Epithelial cell of esophagus (primary cell): ENCODE measurements around the gene PHF21B.

Experiments used
- DNase-seq: peaks from one replicate; pipeline ENCODE4 v3.0.0; 2010; ENCODE audit warnings: low read depth
- H3K4me3 ChIP-seq: 2 replicates; pipeline ENCODE4 v1.5.1; 2011; ENCODE audit warnings: mild to moderate bottlenecking, low read length, control low read depth
- TF ChIP-seq, protein P1 (sequence below): IDR thresholded peaks from 2 replicates; pipeline ENCODE4 v1.5.1; 2011; ENCODE audit warnings: low read depth, mild to moderate bottlenecking, low read length, control low read depth, inconsistent platforms; ENCODE audit not compliant: insufficient read depth; ENCODE audit errors: missing control alignments

PHF21B gene

DNA sequence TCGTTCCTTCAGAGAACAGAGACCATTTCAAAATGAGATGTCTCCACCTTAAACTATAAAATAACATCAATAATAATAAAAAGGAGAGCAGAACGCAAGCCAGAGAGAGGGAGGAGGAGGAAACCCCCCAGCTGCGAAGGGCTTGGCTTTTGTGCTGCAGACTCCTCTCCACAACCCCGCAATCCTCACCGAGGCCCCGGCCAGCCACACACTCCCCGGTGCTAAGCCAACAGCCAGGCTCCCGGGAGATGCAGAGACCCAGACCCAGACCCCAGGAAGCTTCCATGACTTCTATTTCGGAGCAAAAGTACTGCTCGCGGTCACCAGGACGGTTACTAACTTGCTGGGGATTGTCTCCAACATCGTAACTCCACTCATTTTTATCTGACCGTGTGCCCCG, 10.6 kb downstream of the PHF21B start:
- TF ChIP-seq, protein P1, sequence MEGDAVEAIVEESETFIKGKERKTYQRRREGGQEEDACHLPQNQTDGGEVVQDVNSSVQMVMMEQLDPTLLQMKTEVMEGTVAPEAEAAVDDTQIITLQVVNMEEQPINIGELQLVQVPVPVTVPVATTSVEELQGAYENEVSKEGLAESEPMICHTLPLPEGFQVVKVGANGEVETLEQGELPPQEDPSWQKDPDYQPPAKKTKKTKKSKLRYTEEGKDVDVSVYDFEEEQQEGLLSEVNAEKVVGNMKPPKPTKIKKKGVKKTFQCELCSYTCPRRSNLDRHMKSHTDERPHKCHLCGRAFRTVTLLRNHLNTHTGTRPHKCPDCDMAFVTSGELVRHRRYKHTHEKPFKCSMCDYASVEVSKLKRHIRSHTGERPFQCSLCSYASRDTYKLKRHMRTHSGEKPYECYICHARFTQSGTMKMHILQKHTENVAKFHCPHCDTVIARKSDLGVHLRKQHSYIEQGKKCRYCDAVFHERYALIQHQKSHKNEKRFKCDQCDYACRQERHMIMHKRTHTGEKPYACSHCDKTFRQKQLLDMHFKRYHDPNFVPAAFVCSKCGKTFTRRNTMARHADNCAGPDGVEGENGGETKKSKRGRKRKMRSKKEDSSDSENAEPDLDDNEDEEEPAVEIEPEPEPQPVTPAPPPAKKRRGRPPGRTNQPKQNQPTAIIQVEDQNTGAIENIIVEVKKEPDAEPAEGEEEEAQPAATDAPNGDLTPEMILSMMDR = no peak
- DNase-seq = no peak
- no peak overlapping the region for H3K4me3 ChIP-seq

DNA sequence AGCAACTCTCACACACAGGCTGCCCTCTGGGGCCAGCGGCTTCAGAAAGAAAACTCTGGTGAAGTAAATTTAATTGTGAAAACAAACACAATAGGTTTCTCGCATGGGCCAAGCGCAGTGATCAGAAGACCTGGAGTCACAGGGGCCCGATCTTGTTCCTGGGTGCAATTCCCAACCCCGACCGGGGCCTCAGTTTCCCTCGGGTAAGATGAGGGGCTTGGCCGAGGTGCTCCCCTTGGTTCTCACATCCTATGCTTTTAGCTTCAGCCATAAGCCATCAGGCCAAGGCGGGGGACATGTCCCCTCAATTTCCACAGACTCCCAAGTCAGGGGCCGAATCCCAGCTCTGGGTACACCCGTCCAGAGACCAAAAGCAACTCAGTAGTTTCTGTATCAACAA, 11.5 kb downstream of the PHF21B start:
- TF ChIP-seq, protein P1 = no peak
- no peak for DNase-seq

DNA sequence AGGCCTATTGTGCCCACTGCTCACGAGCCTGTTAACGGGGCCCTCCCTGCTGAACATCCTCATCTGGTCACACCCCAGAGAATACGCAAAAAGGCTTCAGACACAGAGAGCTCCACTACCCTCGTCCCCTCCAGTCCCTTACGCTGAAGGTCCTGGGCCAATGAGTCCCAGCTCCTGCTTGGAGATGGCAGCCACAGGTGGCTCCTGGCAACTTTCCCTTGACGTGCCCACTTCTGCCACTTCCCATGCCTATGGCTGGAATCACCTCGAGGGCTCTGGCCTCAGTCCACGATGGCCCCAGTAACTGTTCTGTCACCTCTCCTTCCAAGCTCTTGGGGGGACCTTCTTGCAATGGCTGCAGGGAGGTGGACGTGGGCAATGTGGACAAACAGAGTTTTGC, 12.7 kb downstream of the PHF21B start:
- TF ChIP-seq, protein P1 = no peak
- DNase-seq = no peak
- H3K4me3 ChIP-seq = no peak overlapping the region

More for the DNA sequence above, 11.5 kb downstream of the PHF21B start:
- no peak overlapping the region for H3K4me3 ChIP-seq

DNA sequence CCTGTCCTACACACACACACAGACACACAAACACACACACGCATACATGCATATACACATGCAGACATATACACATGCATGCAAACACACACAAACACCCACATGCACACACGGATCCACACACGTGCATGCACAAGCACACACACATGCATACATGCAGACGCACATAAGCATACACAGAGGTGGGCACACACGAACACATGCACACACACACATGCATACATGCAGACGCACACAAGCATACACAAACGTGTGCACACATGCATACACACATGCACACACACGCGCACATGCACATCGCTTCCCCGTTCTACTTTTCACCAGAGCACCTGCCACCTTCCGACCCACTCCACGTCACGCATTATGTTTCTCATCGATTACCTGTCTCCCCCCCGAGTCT, 13.2 kb downstream of the PHF21B start:
- TF ChIP-seq, protein P1 = no peak
- DNase-seq = no peak
- no peak overlapping the region for H3K4me3 ChIP-seq

DNA sequence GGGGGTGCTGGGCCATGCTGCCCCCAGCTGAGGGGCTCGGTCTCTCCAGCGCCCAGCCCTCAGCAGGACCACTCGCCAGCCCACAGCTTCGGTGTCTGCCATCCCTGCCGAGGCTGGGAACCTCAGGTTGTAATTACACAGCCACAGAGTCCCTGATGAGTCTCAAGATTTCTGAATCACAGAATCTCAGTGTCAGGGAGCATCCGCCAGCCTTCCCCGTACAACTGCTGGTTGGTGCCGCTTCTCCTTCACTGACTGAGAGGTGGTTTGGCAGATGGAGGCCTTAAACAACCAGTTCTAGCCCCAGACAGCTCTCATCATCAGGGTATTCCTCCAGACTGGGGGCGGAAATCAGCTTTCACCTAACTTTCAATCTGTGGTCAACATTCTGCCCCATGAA, 13.7 kb downstream of the PHF21B start:
- no peak for DNase-seq
- TF ChIP-seq, protein P1 = no peak
- H3K4me3 ChIP-seq = no peak overlapping the region

DNA sequence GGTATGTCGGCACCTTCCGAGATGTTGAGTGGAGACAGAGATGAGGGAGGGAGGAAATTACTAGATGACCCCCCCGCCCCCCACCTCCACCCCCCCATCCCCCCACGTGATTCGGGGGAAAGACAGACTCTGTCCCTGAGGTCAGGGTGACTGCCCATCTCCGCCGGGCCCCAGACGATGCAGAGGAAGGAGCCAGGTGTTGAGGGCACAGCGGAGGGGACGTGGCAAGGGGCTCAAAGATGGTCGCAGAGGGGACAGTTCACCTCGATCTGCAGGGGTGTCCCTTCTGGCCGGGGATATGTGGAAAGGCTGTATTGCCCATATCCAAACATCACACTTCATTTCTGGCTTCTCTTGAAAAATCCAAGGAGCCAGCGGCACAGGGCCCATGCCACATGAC, 14.1 kb downstream of the PHF21B start:
- TF ChIP-seq, protein P1 = no peak
- no peak overlapping the region for H3K4me3 ChIP-seq

DNA sequence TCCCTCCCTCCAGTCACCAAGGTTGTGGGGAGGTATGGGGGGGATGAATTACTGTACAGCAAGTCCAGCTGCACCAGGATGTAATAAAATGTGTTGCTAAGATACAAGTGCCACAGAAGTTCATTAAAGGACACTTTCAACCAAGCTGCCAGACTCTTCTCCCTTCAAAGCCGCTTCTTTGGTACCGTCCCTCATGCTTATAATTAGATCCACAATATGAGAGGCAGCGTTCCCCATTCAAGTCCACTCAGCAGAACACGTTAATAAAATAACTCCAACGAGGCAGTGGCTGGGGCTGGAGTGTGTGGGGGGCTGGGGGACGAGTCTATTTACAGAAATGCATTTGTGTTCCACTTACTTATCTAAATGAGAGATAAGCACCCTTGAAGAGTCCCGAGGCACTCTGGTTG, 14.7 kb downstream of the PHF21B start:
- no peak overlapping the region for H3K4me3 ChIP-seq
- TF ChIP-seq, protein P1 = no peak
- no peak for DNase-seq

More for the DNA sequence above, 14.1 kb downstream of the PHF21B start:
- no peak for DNase-seq
